ENCODE measurements around the gene PTCRA. TPM values are rescaled to one million over a fixed set of nuclear protein-coding genes. Genes with fewer than 3 reads are reported as not detected.

PTCRA gene
- polyA plus RNA-seq, 1 experiment = not detected

GRCh38 chr6:42923666-42924065 is 7.8 kb downstream of the PTCRA start:
- Histone ChIP-seq H3K4me3 (ENCODE audit: low read depth, low read length) (no peak overlapping the region), H3K27me3 (ENCODE audit: control insufficient read depth, insufficient read depth, low read length) (no peaks in the 10 kb centered on the region), H3K36me3 (ENCODE audit: control insufficient read depth, insufficient read depth, low read length) (no peaks in the 10 kb centered on the region)
- POLR2A ChIA-PET = interaction anchor here (0.6 kb wide), 1 partner anchor 80 kb away, joined by 9 read pairs; no protein-coding TSS in a partner anchor
- TF ChIP-seq CTCF (IDR thresholded peaks at IDR 0.05; ENCODE audit: insufficient read depth, low read depth, low read length) = no peak
- DNase-seq (ENCODE audit: low read depth) = no peak
- CTCF ChIA-PET = interaction anchor here (1.4 kb wide), 1 partner anchor 10 kb away, joined by 3 read pairs; no protein-coding TSS in a partner anchor

GRCh38 chr6:42925248-42925857 is 9.5 kb downstream of the PTCRA start:
- Histone ChIP-seq H3K27me3 (ENCODE audit: control insufficient read depth, insufficient read depth, low read length) (no peaks in the 10 kb centered on the region), H3K4me3 (ENCODE audit: low read depth, low read length) (no peak overlapping the region), H3K36me3 (ENCODE audit: control insufficient read depth, insufficient read depth, low read length) (no peaks in the 10 kb centered on the region)
- ChIA-PET CTCF (no interaction called here), POLR2A (no interaction called here)
- no peak for TF ChIP-seq CTCF (IDR thresholded peaks at IDR 0.05; ENCODE audit: insufficient read depth, low read depth, low read length)
- no peak for DNase-seq (ENCODE audit: low read depth)

- Histone ChIP-seq H3K36me3 (ENCODE audit: control insufficient read depth, insufficient read depth, low read length) (peaks cover under 1% of the 10 kb centered on the region), H3K27me3 (ENCODE audit: control insufficient read depth, insufficient read depth, low read length) (no peaks in the 10 kb centered on the region), H3K4me3 (ENCODE audit: low read depth, low read length) (peak within 1 kb of the TSS; percentile 70)
- POLR2A ChIA-PET = interaction anchor here (0.7 to 0.9 kb wide), 2 partner anchors 76 to 124 kb away, joined by 4 to 14 read pairs; partner anchors contain the start of gene CUL7
- DNase-seq (ENCODE audit: low read depth) = peak; percentile 93
- no peak for TF ChIP-seq CTCF (IDR thresholded peaks at IDR 0.05; ENCODE audit: insufficient read depth, low read depth, low read length)
- CTCF ChIA-PET = interaction anchor here (0.6 to 2.2 kb wide), 3 partner anchors 10 to 560 kb away, joined by 3 to 8 read pairs (median 3); no protein-coding TSS in a partner anchor
Observed at GRCh38 chr6:42928986-42929820, 13.3 kb downstream of the PTCRA start, which contains the start of gene CNPY3. Gene CNPY3 (plus strand): TSS chr6:42929480. CDS start chr6:42929571, 91 bp downstream.

GRCh38 chr6:42929821-42930360 is 14.0 kb downstream of the PTCRA start:
- TF ChIP-seq CTCF (IDR thresholded peaks at IDR 0.05; ENCODE audit: insufficient read depth, low read depth, low read length) = no peak
- Histone ChIP-seq H3K36me3 (ENCODE audit: control insufficient read depth, insufficient read depth, low read length) (peaks cover 5% of the 10 kb centered on the region), H3K4me3 (ENCODE audit: low read depth, low read length) (peak overlapping the region; percentile 70), H3K27me3 (ENCODE audit: control insufficient read depth, insufficient read depth, low read length) (no peaks in the 10 kb centered on the region)
- DNase-seq (ENCODE audit: low read depth) = peak; percentile 29
- ChIA-PET CTCF (interaction anchor here (0.6 to 2.2 kb wide), 5 partner anchors 11 to 559 kb away, joined by 3 to 8 read pairs (median 3); partner anchors contain the start of gene PEX6), POLR2A (interaction anchor here (0.9 kb wide), 1 partner anchor 124 kb away, joined by 4 read pairs; the partner anchor contains the start of gene CUL7)

- Histone ChIP-seq H3K27me3 (ENCODE audit: control insufficient read depth, insufficient read depth, low read length) (no peaks in the 10 kb centered on the region), H3K36me3 (ENCODE audit: control insufficient read depth, insufficient read depth, low read length) (peaks cover 8% of the 10 kb centered on the region), H3K4me3 (ENCODE audit: low read depth, low read length) (no peak overlapping the region)
- ChIA-PET CTCF (no interaction called here), POLR2A (no interaction called here)
- no peak for TF ChIP-seq CTCF (IDR thresholded peaks at IDR 0.05; ENCODE audit: insufficient read depth, low read depth, low read length)
- no peak for DNase-seq (ENCODE audit: low read depth)
Observed at GRCh38 chr6:42932412-42932811, 16.6 kb downstream of the PTCRA start.

All from BJ (cell line).